Measurements from ENCODE around the gene PLEKHA6. TPM values are rescaled to one million over a fixed set of nuclear protein-coding genes. Genes with fewer than 3 reads are reported as not detected.
"Not testable (repeated sequence)": the region's sequence is repeated elsewhere in the genome, so short reads cannot be mapped to it uniquely, and the experiment has no call there.

The PLEKHA6 gene
- total RNA-seq, 2 experiments from 2014 or later, result not detected

DNA sequence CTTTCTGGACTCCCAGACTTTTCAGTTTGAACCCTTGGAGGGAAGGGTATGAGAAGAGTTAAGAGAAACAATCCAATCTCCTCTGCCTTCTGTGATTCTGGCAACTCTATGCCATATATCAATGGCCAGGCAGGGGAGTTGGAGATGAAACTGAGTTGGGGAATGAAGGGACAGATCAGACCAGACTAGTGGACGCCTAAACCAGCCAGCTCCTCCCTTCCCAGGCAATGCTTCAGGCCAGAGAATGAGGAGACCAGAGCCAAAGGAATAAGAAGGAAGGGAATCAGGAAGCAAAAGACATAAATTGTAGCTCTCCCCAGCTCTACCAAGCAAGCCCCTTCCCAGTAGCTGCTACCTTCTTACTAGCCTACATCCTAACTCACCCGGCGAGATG lies 22.7 kb downstream of the PLEKHA6 start:
- H3K4me1 Mint-ChIP-seq, result no peaks in the 10 kb centered on the region
- CTCF ChIA-PET, result no interaction called here
- no peak for DNase-seq
- POLR2A ChIA-PET, result no interaction called here
- no peaks in the 10 kb centered on the region for H3K36me3 Mint-ChIP-seq (ENCODE audit: low read depth)
- H3K27me3 Mint-ChIP-seq, result no peaks in the 10 kb centered on the region
- no peak overlapping the region for H3K4me3 Mint-ChIP-seq
- no peak overlapping the region for H3K27ac Mint-ChIP-seq
- H3K9me3 Mint-ChIP-seq, result no peaks in the 10 kb centered on the region

DNA sequence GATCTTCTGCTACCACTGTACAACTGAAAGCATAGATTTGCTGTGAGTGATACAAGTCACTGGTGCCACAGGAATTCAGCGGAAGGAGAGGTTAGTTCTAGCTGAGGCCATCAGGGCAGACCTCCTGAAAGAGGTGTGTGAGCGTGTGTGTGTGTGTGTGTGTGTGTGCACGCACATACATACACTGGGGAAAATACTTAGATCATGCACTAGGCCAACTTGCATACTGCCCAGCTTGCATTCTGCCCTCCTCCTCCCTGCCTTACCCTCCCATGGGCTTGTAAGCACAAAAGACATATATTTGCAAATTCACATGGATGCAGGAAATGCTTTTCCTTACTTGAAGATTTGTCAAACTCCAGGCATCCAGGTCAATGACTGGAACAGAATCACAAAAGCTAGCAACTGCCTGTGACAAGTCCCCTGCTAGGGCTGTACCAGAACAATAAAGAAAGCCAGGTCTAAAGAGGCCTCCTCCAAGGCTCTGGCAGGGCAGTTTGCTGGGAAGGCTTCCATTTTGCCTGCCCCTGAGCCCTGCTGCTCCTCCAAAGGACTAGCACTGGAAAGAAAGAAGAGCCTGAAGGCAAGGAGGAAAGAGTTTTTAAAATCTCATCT lies 23.2 kb downstream of the PLEKHA6 start:
- no peak overlapping the region for H3K4me3 Mint-ChIP-seq
- no peaks in the 10 kb centered on the region for H3K4me1 Mint-ChIP-seq
- DNase-seq, result no peak
- H3K27me3 Mint-ChIP-seq, result no peaks in the 10 kb centered on the region
- POLR2A ChIA-PET, result no interaction called here
- no peak overlapping the region for H3K27ac Mint-ChIP-seq
- no peaks in the 10 kb centered on the region for H3K36me3 Mint-ChIP-seq (ENCODE audit: low read depth)
- CTCF ChIA-PET, result interaction anchor here (1.7 kb wide), 1 partner anchor 11 kb away, joined by 5 read pairs; no protein-coding TSS in a partner anchor
- H3K9me3 Mint-ChIP-seq, result no peaks in the 10 kb centered on the region

DNA sequence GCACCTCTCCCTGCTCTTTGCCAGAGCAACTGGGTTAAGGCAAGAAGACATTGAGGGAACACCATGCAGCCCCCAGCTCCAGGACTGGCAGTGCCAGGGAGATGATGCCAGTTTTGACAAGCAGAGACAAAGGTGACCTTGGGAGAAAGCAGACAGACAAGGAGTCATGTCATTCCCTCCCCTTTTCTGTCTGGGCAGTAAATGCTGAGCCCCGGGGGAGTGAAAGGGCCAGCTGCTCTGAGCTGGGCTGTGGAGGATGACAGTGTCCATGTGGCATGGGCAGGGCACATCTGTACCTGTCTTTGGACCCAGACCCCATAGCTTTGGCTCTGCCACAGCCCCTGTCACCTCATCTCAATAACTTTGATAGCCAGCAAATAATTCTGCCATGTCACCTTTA lies 24.2 kb downstream of the PLEKHA6 start:
- Mint-ChIP-seq H3K4me3 (no peak overlapping the region), H3K27me3 (no peaks in the 10 kb centered on the region), H3K36me3 (ENCODE audit: low read depth) (no peaks in the 10 kb centered on the region), H3K9me3 (no peaks in the 10 kb centered on the region), H3K4me1 (no peaks in the 10 kb centered on the region), H3K27ac (no peak overlapping the region)
- CTCF ChIA-PET, result interaction anchor here (1.5 to 1.7 kb wide), 2 partner anchors 10 to 12 kb away, joined by 3 to 5 read pairs; no protein-coding TSS in a partner anchor
- POLR2A ChIA-PET, result no interaction called here
- DNase-seq, result no peak

DNA sequence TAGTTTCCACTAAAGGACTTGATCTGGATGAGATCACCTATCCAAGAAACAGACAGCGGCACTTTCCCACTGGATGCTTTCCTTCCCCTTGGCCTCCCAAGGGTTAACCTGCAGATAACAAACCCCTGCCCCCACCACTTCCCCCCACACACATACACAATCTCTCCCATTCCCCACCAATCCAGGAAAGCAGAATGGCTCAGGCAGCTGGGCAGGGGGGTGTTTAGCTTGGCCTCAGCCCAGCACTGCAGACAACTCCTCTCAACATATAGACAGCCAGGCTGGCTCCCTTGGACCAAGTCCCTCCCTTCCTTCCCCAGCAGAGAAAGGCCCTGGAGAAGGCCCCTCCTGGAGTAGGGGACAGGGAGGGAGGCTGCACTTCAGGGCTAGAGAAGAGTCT lies 24.6 kb downstream of the PLEKHA6 start:
- ChIA-PET POLR2A (no interaction called here), CTCF (interaction anchor here (1.5 to 1.7 kb wide), 2 partner anchors 9 to 11 kb away, joined by 3 to 5 read pairs; no protein-coding TSS in a partner anchor)
- no peaks in the 10 kb centered on the region for H3K9me3 Mint-ChIP-seq
- no peak for DNase-seq
- H3K4me3 Mint-ChIP-seq, result no peak overlapping the region
- H3K27me3 Mint-ChIP-seq, result no peaks in the 10 kb centered on the region
- no peaks in the 10 kb centered on the region for H3K4me1 Mint-ChIP-seq
- H3K27ac Mint-ChIP-seq, result no peak overlapping the region
- no peaks in the 10 kb centered on the region for H3K36me3 Mint-ChIP-seq (ENCODE audit: low read depth)

DNA sequence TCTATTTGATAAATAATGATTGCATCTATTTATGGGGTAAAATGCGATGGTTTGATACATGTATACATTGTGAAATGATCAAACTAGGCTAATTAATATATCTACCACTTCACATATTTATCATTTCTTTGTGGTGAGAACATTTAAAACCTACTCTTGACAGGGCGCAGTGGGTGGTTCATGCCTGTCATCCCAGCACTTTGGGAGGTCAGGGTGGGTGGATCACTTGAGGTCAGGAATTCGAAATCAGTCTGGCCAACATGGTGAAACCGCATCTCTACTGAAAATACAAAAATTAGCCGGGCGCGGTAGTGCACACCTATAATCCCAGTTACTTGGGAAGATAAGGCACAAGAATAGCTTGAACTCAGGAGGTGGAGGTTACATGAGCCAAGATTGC lies 25.3 kb downstream of the PLEKHA6 start:
- Mint-ChIP-seq H3K27me3 (no peaks in the 10 kb centered on the region), H3K4me1 (no peaks in the 10 kb centered on the region), H3K27ac (no peak overlapping the region), H3K9me3 (no peaks in the 10 kb centered on the region), H3K4me3 (no peak overlapping the region), H3K36me3 (ENCODE audit: low read depth) (no peaks in the 10 kb centered on the region)
- DNase-seq, result no peak
- POLR2A ChIA-PET, result no interaction called here
- CTCF ChIA-PET, result interaction anchor here (1.5 kb wide), 1 partner anchor 11 kb away, joined by 3 read pairs; no protein-coding TSS in a partner anchor

DNA sequence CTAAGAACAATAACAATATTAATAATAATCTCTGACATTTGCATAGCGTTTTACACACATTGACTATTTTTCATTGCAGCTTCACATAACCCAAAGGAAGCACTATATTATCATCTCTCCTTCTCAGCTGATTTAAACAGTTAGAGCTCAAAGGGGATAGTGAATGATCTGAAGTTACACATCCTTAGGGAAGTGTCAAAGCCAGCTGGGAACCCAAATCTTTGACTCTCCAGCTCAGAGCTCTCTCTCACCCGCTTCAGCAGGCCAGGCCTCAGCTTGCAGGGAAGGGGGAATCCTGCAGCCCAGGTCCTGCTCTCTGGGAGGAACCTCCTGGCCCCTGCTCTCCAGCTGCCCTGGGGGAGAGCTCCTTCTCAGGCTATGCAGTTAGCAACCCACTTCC lies 26.3 kb downstream of the PLEKHA6 start:
- Mint-ChIP-seq H3K36me3 (ENCODE audit: low read depth) (no peaks in the 10 kb centered on the region), H3K27ac (no peak overlapping the region), H3K9me3 (no peaks in the 10 kb centered on the region), H3K4me3 (no peak overlapping the region), H3K27me3 (peaks cover 3% of the 10 kb centered on the region), H3K4me1 (no peaks in the 10 kb centered on the region)
- CTCF ChIA-PET, result interaction anchor here (1.0 to 1.4 kb wide), 3 partner anchors 9 to 30 kb away, joined by 3 to 4 read pairs (median 3); no protein-coding TSS in a partner anchor
- POLR2A ChIA-PET, result no interaction called here
- DNase-seq, result no peak

DNA sequence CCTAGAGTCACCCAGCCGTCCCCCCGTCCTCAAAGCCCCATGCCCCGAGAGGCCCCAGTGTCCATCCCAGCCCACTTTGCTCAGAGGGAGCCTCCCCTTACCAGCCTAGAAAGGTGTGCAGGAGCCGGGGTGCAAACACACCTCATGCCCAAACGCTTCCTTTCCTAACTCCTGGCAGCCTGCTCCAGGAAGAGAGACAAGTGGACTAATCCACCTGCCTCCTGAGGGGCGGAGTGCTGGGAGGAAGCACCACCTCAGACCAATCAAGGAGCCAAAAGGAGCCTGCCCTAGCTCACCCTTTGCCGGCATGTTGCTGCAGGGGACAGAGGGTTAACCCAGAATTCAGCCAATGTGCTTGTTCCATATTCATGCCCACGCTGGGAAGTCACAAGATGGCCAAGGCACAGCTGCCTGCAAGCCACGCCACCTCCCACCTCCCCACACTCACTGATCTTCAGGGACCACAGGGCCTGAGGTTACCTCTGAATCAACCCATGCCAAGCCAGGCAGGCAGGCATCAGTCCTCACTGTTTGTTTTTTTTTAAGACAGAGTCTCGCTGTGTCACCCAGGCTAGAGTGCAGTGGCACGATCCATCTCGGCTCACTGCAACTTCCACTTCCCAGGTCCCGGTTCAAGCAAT lies 27.8 kb downstream of the PLEKHA6 start:
- Mint-ChIP-seq H3K4me1 (no peaks in the 10 kb centered on the region), H3K27me3 (peaks cover 3% of the 10 kb centered on the region), H3K27ac (no peak overlapping the region), H3K36me3 (ENCODE audit: low read depth) (no peaks in the 10 kb centered on the region), H3K4me3 (no peak overlapping the region), H3K9me3 (no peaks in the 10 kb centered on the region)
- ChIA-PET POLR2A (no interaction called here), CTCF (interaction anchor here (1.4 kb wide), 1 partner anchor 10 kb away, joined by 3 read pairs; no protein-coding TSS in a partner anchor)
- DNase-seq, result no peak

DNA sequence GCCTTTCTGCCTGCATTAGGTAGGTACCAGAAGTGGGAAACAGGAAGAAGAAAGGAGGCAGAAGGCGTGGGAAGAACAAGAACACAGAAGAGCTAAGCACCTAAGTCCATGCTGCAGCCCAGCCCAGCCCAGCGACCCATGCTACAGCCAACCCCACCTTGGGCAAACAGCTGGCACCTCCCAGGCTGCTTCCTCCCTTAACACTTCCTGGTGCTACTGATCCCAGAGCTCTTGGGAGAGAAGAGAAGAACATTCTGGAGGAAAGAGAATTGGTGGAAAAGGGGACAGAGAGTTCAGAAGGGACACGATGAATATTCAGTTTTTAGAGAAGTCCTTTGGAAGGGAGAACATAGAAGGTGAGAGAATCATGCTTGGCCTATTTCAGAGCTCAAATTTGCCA lies 28.5 kb downstream of the PLEKHA6 start:
- Mint-ChIP-seq H3K4me3 (no peak overlapping the region), H3K4me1 (no peaks in the 10 kb centered on the region), H3K27me3 (peaks cover 3% of the 10 kb centered on the region), H3K36me3 (ENCODE audit: low read depth) (no peaks in the 10 kb centered on the region), H3K27ac (no peak overlapping the region), H3K9me3 (no peaks in the 10 kb centered on the region)
- CTCF ChIA-PET, result no interaction called here
- POLR2A ChIA-PET, result no interaction called here
- no peak for DNase-seq

DNA sequence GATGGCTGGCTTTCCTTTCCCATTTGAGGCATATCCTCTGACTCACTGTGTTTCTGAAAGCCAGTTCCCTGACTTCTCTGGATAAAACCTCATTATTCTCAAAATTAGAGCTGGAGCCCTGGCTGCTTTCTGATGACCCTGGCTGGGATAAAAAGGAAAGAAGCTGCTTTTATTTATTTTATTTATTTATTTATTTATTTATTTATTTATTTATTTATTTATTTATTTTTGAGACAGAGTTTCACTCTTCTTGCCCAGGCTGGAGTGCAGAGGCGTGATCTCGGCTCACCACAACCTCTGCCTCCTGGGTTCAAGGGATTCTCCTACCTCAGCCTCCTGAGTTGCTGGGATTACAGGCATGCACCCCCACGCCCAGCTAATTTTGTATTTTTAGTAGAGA lies 31.9 kb downstream of the PLEKHA6 start:
- H3K4me3 Mint-ChIP-seq; H3K9me3 Mint-ChIP-seq; DNase-seq; H3K27me3 Mint-ChIP-seq; H3K36me3 Mint-ChIP-seq (ENCODE audit: low read depth); H3K27ac Mint-ChIP-seq; H3K4me1 Mint-ChIP-seq; POLR2A ChIA-PET: not testable (repeated sequence)
- CTCF ChIA-PET, result interaction anchor here (1.3 to 1.8 kb wide), 2 partner anchors 35 to 479 kb away, joined by 3 to 5 read pairs; no protein-coding TSS in a partner anchor

DNA sequence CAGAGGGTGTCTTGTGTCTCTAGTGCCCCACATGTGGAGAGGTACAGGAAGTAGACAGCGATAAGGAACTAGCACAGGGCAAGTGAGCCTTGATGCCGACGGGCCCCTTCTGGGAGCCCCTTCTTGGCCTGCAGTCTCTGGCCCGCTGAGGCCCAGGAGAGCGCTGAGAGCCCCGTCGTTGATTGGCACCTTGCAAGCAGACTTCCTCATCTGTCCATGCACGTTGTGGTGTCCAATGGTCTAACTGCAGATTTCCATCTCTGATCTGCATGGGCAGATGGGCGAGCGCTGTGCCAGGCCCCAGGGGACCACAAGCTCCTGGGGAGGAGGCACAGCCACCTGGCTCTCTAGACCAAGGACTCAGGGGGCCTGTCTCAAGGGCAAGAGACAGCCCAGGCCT lies 32.4 kb downstream of the PLEKHA6 start:
- POLR2A ChIA-PET, result no interaction called here
- no peak for DNase-seq
- no peaks in the 10 kb centered on the region for H3K9me3 Mint-ChIP-seq
- H3K4me3 Mint-ChIP-seq, result no peak overlapping the region
- H3K27ac Mint-ChIP-seq, result no peak overlapping the region
- H3K4me1 Mint-ChIP-seq, result peaks cover 5% of the 10 kb centered on the region
- CTCF ChIA-PET, result interaction anchor here (0.8 to 1.8 kb wide), 4 partner anchors 16 to 480 kb away, joined by 3 to 5 read pairs (median 4); no protein-coding TSS in a partner anchor
- H3K27me3 Mint-ChIP-seq, result peaks cover 3% of the 10 kb centered on the region
- no peaks in the 10 kb centered on the region for H3K36me3 Mint-ChIP-seq (ENCODE audit: low read depth)

DNA sequence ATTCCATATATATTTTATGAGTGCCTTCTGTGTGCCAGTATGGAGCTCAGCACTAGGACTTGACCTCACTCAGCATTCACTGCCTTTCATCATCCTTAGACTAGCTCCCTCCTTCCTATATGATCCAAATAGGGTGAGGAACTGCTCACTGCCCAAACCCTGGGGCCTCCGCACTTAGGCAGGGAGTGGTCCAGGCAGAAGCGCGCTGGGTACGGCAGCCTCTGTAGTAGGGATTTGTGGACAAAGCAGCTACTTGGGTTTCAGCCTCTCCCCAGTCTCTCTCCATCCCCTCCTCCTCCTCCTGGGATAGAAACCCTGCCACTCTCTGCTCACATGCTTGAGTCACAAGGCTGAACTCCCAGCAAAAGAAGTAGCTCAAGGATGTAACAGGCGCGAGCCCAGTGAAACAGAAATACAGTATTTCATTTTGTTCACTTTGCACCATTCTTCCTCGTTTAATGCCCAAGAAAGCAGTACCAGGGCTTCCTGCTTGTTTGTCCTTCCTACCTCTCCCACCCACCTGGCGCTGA lies 32.9 kb downstream of the PLEKHA6 start:
- ChIA-PET CTCF (interaction anchor here (0.8 to 2.1 kb wide), 8 partner anchors 9 to 480 kb away, joined by 3 to 6 read pairs (median 4); no protein-coding TSS in a partner anchor), POLR2A (no interaction called here)
- Mint-ChIP-seq H3K27me3 (peaks cover 3% of the 10 kb centered on the region), H3K4me3 (no peak overlapping the region), H3K4me1 (peaks cover 5% of the 10 kb centered on the region), H3K36me3 (ENCODE audit: low read depth) (no peaks in the 10 kb centered on the region), H3K27ac (no peak overlapping the region), H3K9me3 (no peaks in the 10 kb centered on the region)
- DNase-seq, result no peak

DNA sequence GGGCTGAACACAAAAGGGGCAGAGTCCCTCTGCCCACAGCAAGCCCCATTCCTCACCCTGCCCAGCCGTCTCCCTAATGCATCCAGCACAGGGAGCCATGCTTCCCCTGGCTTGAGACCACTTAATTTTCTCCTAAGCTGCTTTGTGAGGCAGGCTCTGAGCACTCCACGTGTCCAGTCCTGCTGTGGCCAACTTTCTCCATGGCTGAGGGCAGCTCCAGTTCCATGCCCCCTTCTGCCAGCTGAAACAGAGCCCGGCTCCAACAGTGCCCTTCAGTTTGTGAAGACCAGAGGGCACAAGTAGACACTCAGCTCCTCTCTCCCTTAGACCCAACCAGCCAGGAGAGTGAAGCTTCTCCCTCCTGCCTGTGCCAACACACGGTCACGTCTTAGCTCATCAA lies 33.8 kb downstream of the PLEKHA6 start:
- H3K36me3 Mint-ChIP-seq (ENCODE audit: low read depth), result no peaks in the 10 kb centered on the region
- no peak overlapping the region for H3K27ac Mint-ChIP-seq
- H3K4me1 Mint-ChIP-seq, result peaks cover 5% of the 10 kb centered on the region
- H3K4me3 Mint-ChIP-seq, result no peak overlapping the region
- POLR2A ChIA-PET, result no interaction called here
- no peak for DNase-seq
- H3K9me3 Mint-ChIP-seq, result no peaks in the 10 kb centered on the region
- CTCF ChIA-PET, result interaction anchor here (1.0 to 2.1 kb wide), 7 partner anchors 10 to 119 kb away, joined by 3 to 6 read pairs (median 4); no protein-coding TSS in a partner anchor
- peaks cover 3% of the 10 kb centered on the region for H3K27me3 Mint-ChIP-seq

DNA sequence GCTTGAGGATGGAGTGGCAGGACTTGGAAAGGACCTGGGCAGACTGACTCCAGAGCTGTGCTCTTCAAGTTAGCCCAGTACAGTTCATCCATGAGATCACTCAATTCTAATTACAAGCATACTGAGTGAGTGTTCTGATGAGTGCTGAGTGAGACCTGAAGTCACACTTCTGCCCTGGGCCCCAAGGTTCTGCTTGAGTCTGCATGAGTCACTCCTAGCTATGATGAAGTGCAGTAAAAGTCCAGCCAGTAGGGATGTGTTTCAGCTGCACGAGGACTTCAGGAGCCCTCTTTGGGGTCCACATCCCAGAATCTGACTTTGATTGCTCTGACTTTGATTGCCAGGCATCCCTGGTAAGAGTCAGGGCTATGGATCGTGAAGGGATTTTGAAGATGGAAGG lies 35.8 kb downstream of the PLEKHA6 start:
- Mint-ChIP-seq H3K27ac (no peak overlapping the region), H3K27me3 (peaks cover under 1% of the 10 kb centered on the region)

More for the DNA sequence above, 35.8 kb downstream of the PLEKHA6 start:
- Mint-ChIP-seq H3K4me3 (no peak overlapping the region), H3K36me3 (ENCODE audit: low read depth) (no peaks in the 10 kb centered on the region), H3K9me3 (no peaks in the 10 kb centered on the region), H3K4me1 (peaks cover 5% of the 10 kb centered on the region)
- ChIA-PET CTCF (interaction anchor here (0.6 to 1.2 kb wide), 7 partner anchors 11 to 1334 kb away, joined by 3 to 5 read pairs (median 3); no protein-coding TSS in a partner anchor), POLR2A (no interaction called here)
- DNase-seq, result no peak

All from activated CD4-positive, alpha-beta T cell treated with anti-CD3 and anti-CD28 coated beads, Interleukin-2, amount 10 ng/mL, durations not matched to agents 7 days and 5 days (primary cell).